Loucy (cell line): Measurements from ENCODE around the gene SDK1.

Experiments
- EZH2phosphoT487 ChIP-seq: fragments of 200-600 bp; IDR thresholded peaks from 2 replicates; pipeline ENCODE4 v1.6.1; 2018; ENCODE audit warnings: antibody characterized with exemption, mild to moderate bottlenecking, moderate library complexity, borderline replicate concordance
- TF ChIP-seq, protein P1 (sequence below): fragments of 200-600 bp; sonication (generic); conservative IDR thresholded peaks from 2 replicates; pipeline ENCODE4 v1.5.1; 2014; ENCODE audit warnings: mild to moderate bottlenecking, antibody characterized with exemption, low read length

DNA sequence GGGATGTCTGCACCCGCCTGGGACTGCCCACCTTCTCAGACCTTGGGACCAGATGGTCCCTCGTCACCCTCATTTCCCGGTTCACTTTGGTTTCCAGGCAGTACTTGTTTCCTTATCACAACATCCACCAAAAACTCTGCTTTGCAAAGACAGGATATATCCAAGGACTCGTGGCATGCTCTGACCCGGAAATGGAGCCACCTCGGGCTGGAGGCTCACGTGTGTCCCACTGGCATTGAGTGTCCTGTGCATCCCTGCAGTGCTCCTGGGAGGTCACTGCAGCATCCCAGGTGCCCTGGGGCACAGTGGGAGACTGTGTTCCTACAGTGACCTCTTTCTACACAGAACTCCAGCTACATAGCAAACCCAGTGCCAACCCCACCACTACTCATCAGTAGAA lies 769.2 kb downstream of the SDK1 start:
- TF ChIP-seq, protein P1, sequence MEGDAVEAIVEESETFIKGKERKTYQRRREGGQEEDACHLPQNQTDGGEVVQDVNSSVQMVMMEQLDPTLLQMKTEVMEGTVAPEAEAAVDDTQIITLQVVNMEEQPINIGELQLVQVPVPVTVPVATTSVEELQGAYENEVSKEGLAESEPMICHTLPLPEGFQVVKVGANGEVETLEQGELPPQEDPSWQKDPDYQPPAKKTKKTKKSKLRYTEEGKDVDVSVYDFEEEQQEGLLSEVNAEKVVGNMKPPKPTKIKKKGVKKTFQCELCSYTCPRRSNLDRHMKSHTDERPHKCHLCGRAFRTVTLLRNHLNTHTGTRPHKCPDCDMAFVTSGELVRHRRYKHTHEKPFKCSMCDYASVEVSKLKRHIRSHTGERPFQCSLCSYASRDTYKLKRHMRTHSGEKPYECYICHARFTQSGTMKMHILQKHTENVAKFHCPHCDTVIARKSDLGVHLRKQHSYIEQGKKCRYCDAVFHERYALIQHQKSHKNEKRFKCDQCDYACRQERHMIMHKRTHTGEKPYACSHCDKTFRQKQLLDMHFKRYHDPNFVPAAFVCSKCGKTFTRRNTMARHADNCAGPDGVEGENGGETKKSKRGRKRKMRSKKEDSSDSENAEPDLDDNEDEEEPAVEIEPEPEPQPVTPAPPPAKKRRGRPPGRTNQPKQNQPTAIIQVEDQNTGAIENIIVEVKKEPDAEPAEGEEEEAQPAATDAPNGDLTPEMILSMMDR, result no peak
- TF ChIP-seq EZH2phosphoT487, result no peak
